HepG2 (cell line): ENCODE data around the gene CCDC50. TPM values are rescaled to one million over a fixed set of nuclear protein-coding genes. Genes with fewer than 3 reads are reported as not detected.

Source experiments
- ARNT2 ChIP-seq: sonication (generic); formaldehyde crosslinking; IDR thresholded peaks from 2 replicates; pipeline ENCODE4 v1.8.0; 2022; ENCODE audit warnings: mild to moderate bottlenecking, low read depth, missing genetic modification reagents, moderate library complexity
- BRCA1 ChIP-seq: sonication (generic); formaldehyde crosslinking; IDR thresholded peaks from 2 replicates; pipeline ENCODE4 v1.4.0; 2020; ENCODE audit warnings: missing genetic modification reagents
- ETV6 ChIP-seq: sonication (generic); formaldehyde crosslinking; conservative IDR thresholded peaks from 2 replicates; pipeline ENCODE4 v1.4.0; 2020; ENCODE audit warnings: missing genetic modification reagents
- GMEB2 ChIP-seq: IDR thresholded peaks from 2 replicates; pipeline ENCODE4 v1.6.1; 2016; ENCODE audit warnings: missing biosample characterization, missing genetic modification reagents, low read depth
- IRF1 ChIP-seq: sonication (generic); formaldehyde crosslinking; IDR thresholded peaks from 2 replicates; pipeline ENCODE4 v1.4.0; 2020; ENCODE audit warnings: low read depth, mild to moderate bottlenecking, missing genetic modification reagents
- JDP2 ChIP-seq: sonication (generic); formaldehyde crosslinking; IDR thresholded peaks from 2 replicates; pipeline ENCODE4 v1.8.1; 2022; ENCODE audit warnings: missing genetic modification reagents, borderline replicate concordance
- PAWR ChIP-seq: sonication (generic); formaldehyde crosslinking; IDR thresholded peaks from 2 replicates; pipeline ENCODE4 v1.4.0; 2020; ENCODE audit warnings: missing genetic modification reagents, mild to moderate bottlenecking, borderline replicate concordance
- RBM39 ChIP-seq: fragments of 200-400 bp; formaldehyde crosslinking; IDR thresholded peaks from one replicate; pipeline ENCODE4 v1.6.1; 2018; ENCODE audit warnings: antibody characterized with exemption, mild to moderate bottlenecking, low read depth, low read length; ENCODE audit not compliant: poor library complexity, severe bottlenecking
- SALL2 ChIP-seq: sonication (generic); formaldehyde crosslinking; IDR thresholded peaks from 2 replicates; pipeline ENCODE4 v1.8.1; 2023; ENCODE audit warnings: mild to moderate bottlenecking, missing genetic modification reagents, inconsistent platforms
- ZBTB7A ChIP-seq: sonication (generic); formaldehyde crosslinking; IDR thresholded peaks from 2 replicates; pipeline ENCODE4 v1.8.0; 2022; ENCODE audit warnings: mild to moderate bottlenecking, missing genetic modification reagents
- ZMAT3 ChIP-seq: sonication (generic); formaldehyde crosslinking; conservative IDR thresholded peaks from 2 replicates; pipeline ENCODE4 v1.7.0; 2021; ENCODE audit warnings: missing genetic modification reagents
- ZNF142 ChIP-seq: sonication (generic); formaldehyde crosslinking; IDR thresholded peaks from 2 replicates; pipeline ENCODE4 v1.4.0; 2020; ENCODE audit warnings: missing genetic modification reagents
- ZNF17 ChIP-seq: sonication (generic); formaldehyde crosslinking; IDR thresholded peaks from 2 replicates; pipeline ENCODE4 v1.5.0; 2020; ENCODE audit warnings: mild to moderate bottlenecking, missing genetic modification reagents
- ZNF18 ChIP-seq: sonication (generic); formaldehyde crosslinking; IDR thresholded peaks from 2 replicates; pipeline ENCODE4 v1.8.0; 2022; ENCODE audit warnings: mild to moderate bottlenecking, missing genetic modification reagents; ENCODE audit not compliant: insufficient replicate concordance
- ZNF446 ChIP-seq: sonication (generic); formaldehyde crosslinking; IDR thresholded peaks from 2 replicates; pipeline ENCODE4 v1.5.0; 2020; ENCODE audit warnings: mild to moderate bottlenecking, missing genetic modification reagents
- ZNF766 ChIP-seq: sonication (generic); formaldehyde crosslinking; IDR thresholded peaks from 2 replicates; pipeline ENCODE4 v1.5.0; 2020; ENCODE audit warnings: missing genetic modification reagents, borderline replicate concordance
- ZNF800 ChIP-seq: sonication (generic); formaldehyde crosslinking; IDR thresholded peaks from 2 replicates; pipeline ENCODE4 v1.4.0; 2020; ENCODE audit warnings: missing genetic modification reagents
- polyA plus RNA-seq, 8 experiments: library from polyadenylated mRNA; depleted of rRNA in 3 of 8; stranded (reverse) in 7 of 8; unstranded in 1 of 8; fragments of >200 nt; fragmentation: Illumina TruSeq in 4 of 8; extraction: Trizol in 4 of 8; gene quantifications; 2 replicates each; pipeline versions ENCODE4 v1.2.1 to v1.2.3, GENCODE V29; 2011 to 2016; ENCODE audit warnings: low read depth in 4 of 8, missing spikeins in 1 of 8, mixed read lengths in 1 of 8; ENCODE audit not compliant: insufficient read depth in 1 of 8
- total RNA-seq, 5 experiments: library from RNA; depleted of rRNA; stranded (reverse); fragments of >200 nt; fragmentation: Illumina TruSeq; extraction: Trizol; gene quantifications; 2 replicates each; pipeline ENCODE4 v1.2.3, GENCODE V29; 2016; ENCODE audit warnings: low read depth in 1 of 5

Gene CCDC50
- total and polyA plus RNA-seq, 2 of the 13 experiments (the other 11 are each of a cell fraction or from before 2014, with no cell fraction given) = 47.6 to 66.4 TPM

- TF ChIP-seq ZNF18 (CRISPR knock-in tag) = peak; percentile 56
- TF ChIP-seq ZNF17 (CRISPR knock-in tag) = no peak
- TF ChIP-seq ARNT2 (CRISPR knock-in tag) = peak; percentile 51; the same call in 1 of the 2 replicates
- 0 out of 2 replicates have a peak, but pooled peaks have one; percentile 71 for TF ChIP-seq SALL2 (CRISPR knock-in tag)
- TF ChIP-seq ZNF142 (CRISPR knock-in tag) = peak; percentile 98
- peak; percentile 54; the same call in 1 of the 2 replicates for TF ChIP-seq ZNF800 (CRISPR knock-in tag)
- TF ChIP-seq GMEB2 = no peak
- TF ChIP-seq BRCA1 (CRISPR knock-in tag) = no peak; the same call in 1 of the 2 replicates
- TF ChIP-seq ZNF446 = no peak
- peak; percentile 90 for TF ChIP-seq RBM39
- TF ChIP-seq PAWR (CRISPR knock-in tag) = no peak
- TF ChIP-seq JDP2 (CRISPR knock-in tag) = no peak
- TF ChIP-seq ETV6 (CRISPR knock-in tag) = no peak
- no peak for TF ChIP-seq IRF1 (CRISPR knock-in tag)
- no peak; the same call in 1 of the 2 replicates for TF ChIP-seq ZMAT3 (CRISPR knock-in tag)
- TF ChIP-seq ZNF766 (CRISPR knock-in tag) = peak; percentile 60; the same call in 1 of the 2 replicates
- TF ChIP-seq ZBTB7A = peak; percentile 39; the same call in 1 of the 2 replicates
These were observed at the start of gene CCDC50 (continued) for GRCh38 chr3:191328962-191329653.
